AG04449 (cell line): Measurements from ENCODE around the gene MAP4.

Source experiments
- CTCF ChIA-PET: fragments of 350-600 bp; formaldehyde crosslinking; extraction: SDS; loops from one replicate; lab custom pipeline; 2021; ENCODE audit warnings: antibody characterized with exemption; lab: Yijun Ruan, JAX
- POLR2A ChIA-PET: fragments of 400-600, 350-600 bp; formaldehyde crosslinking; extraction: SDS; loops from one replicate; lab custom pipeline; 2020; ENCODE audit warnings: antibody characterized with exemption, inconsistent platforms; lab: Yijun Ruan, JAX
- DNase-seq: peaks from one replicate; pipeline ENCODE4 v3.0.0-alpha.2; 2010; ENCODE audit warnings: low read depth, low spot score
- H3K4me3 ChIP-seq: 2 replicates; pipeline ENCODE4 v1.5.1; 2011; ENCODE audit warnings: low read depth, mild to moderate bottlenecking, control low read depth, low read length
- CTCF ChIP-seq: IDR thresholded peaks from one replicate; pipeline ENCODE4 v1.5.1; 2011; ENCODE audit warnings: mild to moderate bottlenecking, moderate library complexity, low read length, control low read depth, inconsistent platforms; ENCODE audit not compliant: insufficient read depth; ENCODE audit errors: missing control alignments

MAP4 gene

GRCh38 chr3:47961815-47962606 is 54.2 kb downstream of the MAP4 start:
- ChIA-PET POLR2A (interaction anchor here (0.8 kb wide), 1 partner anchor 80 kb away, joined by 4 read pairs; no protein-coding TSS in a partner anchor), CTCF (interaction anchor here (0.7 to 2.1 kb wide), 6 partner anchors 11 to 195 kb away, joined by 3 to 6 read pairs (median 3); no protein-coding TSS in a partner anchor)
- no peak overlapping the region for H3K4me3 ChIP-seq
- no peak for TF ChIP-seq CTCF
- no peak for DNase-seq

- no peak overlapping the region for H3K4me3 ChIP-seq
- ChIA-PET POLR2A (interaction anchor here (0.8 kb wide), 1 partner anchor 81 kb away, joined by 4 read pairs; no protein-coding TSS in a partner anchor), CTCF (interaction anchor here (0.7 to 2.1 kb wide), 4 partner anchors 10 to 31 kb away, joined by 3 to 6 read pairs (median 4); no protein-coding TSS in a partner anchor)
- DNase-seq: no peak
- TF ChIP-seq CTCF: no peak
These were observed 55.2 kb downstream of the MAP4 start for GRCh38 chr3:47961036-47961435.

- POLR2A ChIA-PET: no interaction called here
- no peak for DNase-seq
- no peak for TF ChIP-seq CTCF
- no peak overlapping the region for H3K4me3 ChIP-seq
- CTCF ChIA-PET: interaction anchor here (1.2 to 2.1 kb wide), 3 partner anchors 19 to 34 kb away, joined by 3 to 7 read pairs (median 3); no protein-coding TSS in a partner anchor
These were observed 59.7 kb downstream of the MAP4 start for GRCh38 chr3:47956521-47956920.

- CTCF ChIA-PET: interaction anchor here (1.0 kb wide), 1 partner anchor 16 kb away, joined by 4 read pairs; no protein-coding TSS in a partner anchor
- no peak for DNase-seq
- TF ChIP-seq CTCF: no peak
- POLR2A ChIA-PET: no interaction called here
- H3K4me3 ChIP-seq: no peak overlapping the region
These were observed 61.6 kb downstream of the MAP4 start for GRCh38 chr3:47954567-47954966.

GRCh38 chr3:47950453-47951169 is 65.6 kb downstream of the MAP4 start:
- H3K4me3 ChIP-seq: no peak overlapping the region
- ChIA-PET CTCF (interaction anchor here (0.8 to 1.7 kb wide), 4 partner anchors 10 to 201 kb away, joined by 3 to 6 read pairs (median 4); no protein-coding TSS in a partner anchor), POLR2A (no interaction called here)
- DNase-seq: no peak
- TF ChIP-seq CTCF: no peak
